Panc1 (cell line): ENCODE measurements around the gene DVL2. TPM values are rescaled to one million over a fixed set of nuclear protein-coding genes. Genes with fewer than 3 reads are reported as not detected.

Experiments
- ATAC-seq: fragments of 200-7000 bp; cut with Tn5 transposase; 2 replicates; pipeline ENCODE4 v1.9.1; 2020; ENCODE audit warnings: mild to moderate bottlenecking, moderate library complexity
- BruUV-seq: library from RNA; stranded (reverse); fragments of 400-500 nt; replicated peaks from 2 replicates; lab custom pipeline; 2021; lab: Mats Ljungman, UMichigan
- CTCF ChIA-PET: fragments of 300-600 bp; sonication (Branson Sonifier 250); formaldehyde crosslinking; loops from one replicate; lab custom pipeline; 2022; ENCODE audit warnings: antibody characterized with exemption; lab: Charles Lee
- POLR2A ChIA-PET: fragments of 300-600 bp; sonication (Branson Sonifier 250); formaldehyde crosslinking; loops from one replicate; lab custom pipeline; 2022; ENCODE audit warnings: antibody characterized with exemption; lab: Charles Lee
- DNase-seq: peaks from one replicate; pipeline ENCODE4 v3.0.0-alpha.2; 2010; ENCODE audit warnings: low read depth, low spot score
- H3K27ac ChIP-seq: 2 replicates; pipeline ENCODE4 v1.5.1; 2011; ENCODE audit warnings: mild to moderate bottlenecking, low read length, inconsistent platforms
- H3K27me3 ChIP-seq: fragments of 200-500 bp; sonication (Bioruptor generic); 2 replicates; pipeline ENCODE4 v1.6.0; 2014; ENCODE audit warnings: low read length, inconsistent platforms; ENCODE audit not compliant: control insufficient read depth, insufficient read depth
- H3K36me3 ChIP-seq: fragments of 200-500 bp; sonication (Bioruptor generic); 2 replicates; pipeline ENCODE4 v1.5.1; 2014; ENCODE audit warnings: inconsistent platforms, mild to moderate bottlenecking, low read length, moderate library complexity; ENCODE audit not compliant: control insufficient read depth, insufficient read depth
- H3K4me1 ChIP-seq: 2 replicates; pipeline ENCODE4 v1.5.1; 2011; ENCODE audit warnings: inconsistent platforms, mild to moderate bottlenecking, low read length, moderate library complexity; ENCODE audit not compliant: control insufficient read depth, insufficient read depth
- H3K4me3 ChIP-seq, 2 experiments: 2 replicates each; pipeline ENCODE4 v1.5.1; 2011 to 2012; ENCODE audit warnings: low read depth in 2 of 2, low read length in 2 of 2, mild to moderate bottlenecking in 2 of 2, inconsistent platforms in 1 of 2, moderate library complexity in 1 of 2
- H3K9me3 ChIP-seq: fragments of 200-500 bp; sonication (Bioruptor generic); 2 replicates; pipeline ENCODE4 v1.5.1; 2014; ENCODE audit warnings: low read depth, mild to moderate bottlenecking, inconsistent platforms, low read length, moderate library complexity; ENCODE audit not compliant: control insufficient read depth, insufficient read depth
- POLR2AphosphoS5 ChIP-seq: IDR thresholded peaks from 2 replicates; pipeline ENCODE4 v1.6.1; 2012; ENCODE audit warnings: mild to moderate bottlenecking, low read depth, low read length, moderate library complexity
- SIN3A ChIP-seq: IDR thresholded peaks from 2 replicates; pipeline ENCODE4 v1.6.1; 2012; ENCODE audit warnings: low read depth, mild to moderate bottlenecking, low read length, moderate library complexity, borderline replicate concordance; ENCODE audit not compliant: insufficient read depth
- TCF7L2 ChIP-seq: IDR thresholded peaks from 2 replicates; pipeline ENCODE4 v1.6.1; 2011; ENCODE audit warnings: mild to moderate bottlenecking, low read depth, low read length, inconsistent platforms
- in situ Hi-C: cut with HindIII; loops from 2 replicates; pipeline ENCODE4 v1.10.0; 2016; ENCODE audit warnings: low sequenced_read_pairs, low pct_unique_long_range_greater_than_20kb
- intact Hi-C: fragments of 100-400 bp; cut with micrococcal nuclease; formaldehyde crosslinking; loops from one replicate; pipeline ENCODE4 v1.10.0; 2022; ENCODE audit not compliant: unreplicated experiment
- total RNA-seq: library from RNA; stranded (reverse); gene quantifications from one replicate; pipeline ENCODE4 v1.2.1, GENCODE V29; 2021; ENCODE audit not compliant: unreplicated experiment
- TF ChIP-seq, protein P1 (sequence below): fragments of 450-650 bp; IDR thresholded peaks from 2 replicates; pipeline ENCODE4 v1.5.1; 2017; ENCODE audit warnings: mild to moderate bottlenecking
- TF ChIP-seq, protein P2 (sequence below), 2 experiments: IDR thresholded peaks; 2 replicates each; pipeline ENCODE4 v1.6.1; 2011 to 2012; ENCODE audit warnings: low read depth in 2 of 2, control low read depth in 1 of 2, low read length in 1 of 2, mild to moderate bottlenecking in 1 of 2, moderate library complexity in 1 of 2; ENCODE audit not compliant: insufficient read depth in 1 of 2

Gene DVL2
- total RNA-seq, 1 experiment from 2014 or later: 84.2 TPM

DNA sequence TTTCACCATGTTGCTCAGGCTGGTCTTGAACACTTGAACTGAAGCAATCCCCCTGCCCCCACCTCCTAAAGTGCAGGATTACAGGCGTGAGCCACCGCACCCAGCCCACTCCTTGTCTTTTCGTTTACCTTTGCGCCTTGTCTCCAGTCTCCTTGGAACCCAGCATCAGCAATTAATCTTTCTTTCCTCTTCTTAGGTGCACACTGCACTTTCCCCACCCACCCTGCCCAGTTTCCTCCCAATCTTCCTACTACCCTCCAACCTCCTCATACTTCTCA lies 29.4 kb upstream of the DVL2 start:
- H3K4me1 ChIP-seq: peaks cover 22% of the 10 kb centered on the region
- DNase-seq (no peak), ATAC-seq (no peak)
- peak overlapping the region; percentile 50 to 65; a peak in 3 of 4 replicates for H3K4me3 ChIP-seq
- ChIA-PET CTCF (interaction anchor here (0.6 kb wide), 1 partner anchor 196 kb away, joined by 10 read pairs; no protein-coding TSS in a partner anchor), POLR2A (no interaction called here)
- no TSS peak for BruUV-seq
- peaks cover 3% of the 10 kb centered on the region; the same call in 1 of the 2 replicates for H3K36me3 ChIP-seq
- peak overlapping the region; percentile 81 for H3K27ac ChIP-seq
- no peaks in the 10 kb centered on the region for H3K9me3 ChIP-seq
- in situ Hi-C loops (no loop called here), intact Hi-C loops (no loop called here)
- TF ChIP-seq SIN3A (no peak), TCF7L2 (no peak), POLR2AphosphoS5 (no peak)
- TF ChIP-seq, protein P1, sequence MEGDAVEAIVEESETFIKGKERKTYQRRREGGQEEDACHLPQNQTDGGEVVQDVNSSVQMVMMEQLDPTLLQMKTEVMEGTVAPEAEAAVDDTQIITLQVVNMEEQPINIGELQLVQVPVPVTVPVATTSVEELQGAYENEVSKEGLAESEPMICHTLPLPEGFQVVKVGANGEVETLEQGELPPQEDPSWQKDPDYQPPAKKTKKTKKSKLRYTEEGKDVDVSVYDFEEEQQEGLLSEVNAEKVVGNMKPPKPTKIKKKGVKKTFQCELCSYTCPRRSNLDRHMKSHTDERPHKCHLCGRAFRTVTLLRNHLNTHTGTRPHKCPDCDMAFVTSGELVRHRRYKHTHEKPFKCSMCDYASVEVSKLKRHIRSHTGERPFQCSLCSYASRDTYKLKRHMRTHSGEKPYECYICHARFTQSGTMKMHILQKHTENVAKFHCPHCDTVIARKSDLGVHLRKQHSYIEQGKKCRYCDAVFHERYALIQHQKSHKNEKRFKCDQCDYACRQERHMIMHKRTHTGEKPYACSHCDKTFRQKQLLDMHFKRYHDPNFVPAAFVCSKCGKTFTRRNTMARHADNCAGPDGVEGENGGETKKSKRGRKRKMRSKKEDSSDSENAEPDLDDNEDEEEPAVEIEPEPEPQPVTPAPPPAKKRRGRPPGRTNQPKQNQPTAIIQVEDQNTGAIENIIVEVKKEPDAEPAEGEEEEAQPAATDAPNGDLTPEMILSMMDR: no peak
- TF ChIP-seq, protein P2, sequence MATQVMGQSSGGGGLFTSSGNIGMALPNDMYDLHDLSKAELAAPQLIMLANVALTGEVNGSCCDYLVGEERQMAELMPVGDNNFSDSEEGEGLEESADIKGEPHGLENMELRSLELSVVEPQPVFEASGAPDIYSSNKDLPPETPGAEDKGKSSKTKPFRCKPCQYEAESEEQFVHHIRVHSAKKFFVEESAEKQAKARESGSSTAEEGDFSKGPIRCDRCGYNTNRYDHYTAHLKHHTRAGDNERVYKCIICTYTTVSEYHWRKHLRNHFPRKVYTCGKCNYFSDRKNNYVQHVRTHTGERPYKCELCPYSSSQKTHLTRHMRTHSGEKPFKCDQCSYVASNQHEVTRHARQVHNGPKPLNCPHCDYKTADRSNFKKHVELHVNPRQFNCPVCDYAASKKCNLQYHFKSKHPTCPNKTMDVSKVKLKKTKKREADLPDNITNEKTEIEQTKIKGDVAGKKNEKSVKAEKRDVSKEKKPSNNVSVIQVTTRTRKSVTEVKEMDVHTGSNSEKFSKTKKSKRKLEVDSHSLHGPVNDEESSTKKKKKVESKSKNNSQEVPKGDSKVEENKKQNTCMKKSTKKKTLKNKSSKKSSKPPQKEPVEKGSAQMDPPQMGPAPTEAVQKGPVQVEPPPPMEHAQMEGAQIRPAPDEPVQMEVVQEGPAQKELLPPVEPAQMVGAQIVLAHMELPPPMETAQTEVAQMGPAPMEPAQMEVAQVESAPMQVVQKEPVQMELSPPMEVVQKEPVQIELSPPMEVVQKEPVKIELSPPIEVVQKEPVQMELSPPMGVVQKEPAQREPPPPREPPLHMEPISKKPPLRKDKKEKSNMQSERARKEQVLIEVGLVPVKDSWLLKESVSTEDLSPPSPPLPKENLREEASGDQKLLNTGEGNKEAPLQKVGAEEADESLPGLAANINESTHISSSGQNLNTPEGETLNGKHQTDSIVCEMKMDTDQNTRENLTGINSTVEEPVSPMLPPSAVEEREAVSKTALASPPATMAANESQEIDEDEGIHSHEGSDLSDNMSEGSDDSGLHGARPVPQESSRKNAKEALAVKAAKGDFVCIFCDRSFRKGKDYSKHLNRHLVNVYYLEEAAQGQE (IDR thresholded peaks at IDR 0.05; ENCODE audit: insufficient read depth in 1 of 2, low read depth in 2 of 2, low read length in 1 of 2): no peak
- H3K27me3 ChIP-seq: no peaks in the 10 kb centered on the region

DNA sequence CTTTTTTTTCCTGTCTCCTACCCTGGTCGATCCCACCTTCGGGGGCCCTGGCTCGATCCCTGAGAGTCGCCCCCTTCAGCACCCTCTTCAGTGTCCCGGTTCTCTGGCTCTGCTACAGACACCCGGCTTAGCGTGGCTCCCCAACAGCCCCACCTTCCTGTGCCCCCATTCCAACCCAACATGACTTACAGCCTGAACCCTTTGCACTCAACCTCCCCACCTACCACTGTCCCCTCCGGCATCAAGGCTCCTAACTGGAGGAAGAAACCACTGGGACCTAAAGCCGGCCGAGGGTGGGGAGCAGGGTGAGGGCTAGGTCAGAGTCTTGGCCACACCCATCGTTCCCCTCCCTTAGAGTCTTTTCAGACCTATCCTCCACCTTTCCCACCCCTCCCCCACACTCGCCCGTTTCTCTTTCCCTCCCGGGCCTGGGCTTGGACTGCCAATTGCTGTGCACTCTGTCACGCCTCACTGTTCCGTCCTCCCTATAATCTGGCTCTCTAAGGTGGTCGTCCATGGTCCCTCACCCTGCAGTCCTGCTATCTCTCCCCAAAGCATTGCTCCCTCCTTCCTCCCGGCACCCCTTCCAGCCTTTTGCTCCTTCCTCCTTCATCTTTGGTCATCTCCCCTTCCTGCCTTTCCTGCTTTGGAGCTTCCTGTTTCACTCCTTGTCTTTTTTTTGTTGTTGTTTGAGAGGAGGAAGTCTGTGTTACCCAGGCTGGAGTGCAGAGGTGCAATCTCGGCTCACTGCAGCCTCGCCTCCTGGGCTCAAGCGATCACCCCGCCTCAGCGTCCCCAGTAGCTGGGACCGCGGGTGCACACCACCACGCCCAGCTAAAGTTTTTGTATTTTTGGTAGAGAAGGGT lies 28.9 kb upstream of the DVL2 start:
- Histone ChIP-seq H3K27ac (peak overlapping the region; percentile 81), H3K4me1 (peaks cover 22% of the 10 kb centered on the region), H3K36me3 (peaks cover 3% of the 10 kb centered on the region), H3K9me3 (no peaks in the 10 kb centered on the region), H3K4me3 (peak overlapping the region; percentile 50 to 65), H3K27me3 (no peaks in the 10 kb centered on the region)
- ATAC-seq (peak; percentile 63), DNase-seq (no peak)
- intact Hi-C loops (no loop called here), in situ Hi-C loops (no loop called here)
- CTCF ChIA-PET: interaction anchor here (0.6 kb wide), 1 partner anchor 197 kb away, joined by 10 read pairs; no protein-coding TSS in a partner anchor
- POLR2A ChIA-PET: no interaction called here
- no TSS peak for BruUV-seq
- TF ChIP-seq POLR2AphosphoS5: peak; percentile 54; the same call in 1 of the 2 replicates
- TF ChIP-seq SIN3A: 0 out of 2 replicates have a peak, but pooled peaks have one; percentile 20
- no peak for TF ChIP-seq TCF7L2
